ENCODE data around the gene P2RX2.
"Not testable (repeated sequence)": the region's sequence is repeated elsewhere in the genome, so short reads cannot be mapped to it uniquely, and the experiment has no call there.

Gene P2RX2

GRCh38 chr12:132597333-132598316 lies 21.0 kb upstream of the P2RX2 start:
- H3K4me1 ChIP-seq (ENCODE audit: control insufficient read depth, insufficient read depth, low read length): peaks cover 24% of the 10 kb centered on the region
- H3K9me3 ChIP-seq (ENCODE audit: control insufficient read depth, low read length): no peaks in the 10 kb centered on the region
- no peaks in the 10 kb centered on the region for H3K36me3 ChIP-seq (ENCODE audit: control insufficient read depth, insufficient read depth, low read length)
- no peak overlapping the region for H3K9ac ChIP-seq (ENCODE audit: low read length)
- peaks cover 28% of the 10 kb centered on the region for H3K27me3 ChIP-seq (ENCODE audit: control insufficient read depth, insufficient read depth, low read length)
- H3K4me3 ChIP-seq (ENCODE audit: low read length): no peak overlapping the region

GRCh38 chr12:132599502-132599901 lies 19.1 kb upstream of the P2RX2 start:
- Histone ChIP-seq H3K4me1 (ENCODE audit: control insufficient read depth, insufficient read depth, low read length) (peaks cover 14% of the 10 kb centered on the region), H3K27me3 (ENCODE audit: control insufficient read depth, insufficient read depth, low read length) (peaks cover 47% of the 10 kb centered on the region)
- H3K9ac ChIP-seq (ENCODE audit: low read length); H3K9me3 ChIP-seq (ENCODE audit: control insufficient read depth, low read length); H3K4me3 ChIP-seq (ENCODE audit: low read length); H3K36me3 ChIP-seq (ENCODE audit: control insufficient read depth, insufficient read depth, low read length): not testable (repeated sequence)

GRCh38 chr12:132600048-132601032 lies 18.2 kb upstream of the P2RX2 start:
- Histone ChIP-seq H3K4me1 (ENCODE audit: control insufficient read depth, insufficient read depth, low read length) (peaks cover 14% of the 10 kb centered on the region), H3K36me3 (ENCODE audit: control insufficient read depth, insufficient read depth, low read length) (no peaks in the 10 kb centered on the region), H3K9me3 (ENCODE audit: control insufficient read depth, low read length) (no peaks in the 10 kb centered on the region), H3K27me3 (ENCODE audit: control insufficient read depth, insufficient read depth, low read length) (peaks cover 54% of the 10 kb centered on the region), H3K9ac (ENCODE audit: low read length) (peak overlapping the region; percentile 50), H3K4me3 (ENCODE audit: low read length) (peak overlapping the region; percentile 31)

- no peaks in the 10 kb centered on the region for H3K9me3 ChIP-seq (ENCODE audit: control insufficient read depth, low read length)
- H3K4me1 ChIP-seq (ENCODE audit: control insufficient read depth, insufficient read depth, low read length): peaks cover 14% of the 10 kb centered on the region
- H3K4me3 ChIP-seq (ENCODE audit: low read length): no peak overlapping the region
- peak overlapping the region; percentile 50 for H3K9ac ChIP-seq (ENCODE audit: low read length)
- no peaks in the 10 kb centered on the region for H3K36me3 ChIP-seq (ENCODE audit: control insufficient read depth, insufficient read depth, low read length)
- H3K27me3 ChIP-seq (ENCODE audit: control insufficient read depth, insufficient read depth, low read length): peaks cover 59% of the 10 kb centered on the region
Observed at GRCh38 chr12:132601171-132601883, 17.2 kb upstream of the P2RX2 start.

GRCh38 chr12:132602572-132603239 lies 15.9 kb upstream of the P2RX2 start:
- H3K27me3 ChIP-seq (ENCODE audit: control insufficient read depth, insufficient read depth, low read length): peaks cover 64% of the 10 kb centered on the region
- no peak overlapping the region for H3K4me3 ChIP-seq (ENCODE audit: low read length)
- H3K9ac ChIP-seq (ENCODE audit: low read length): no peak overlapping the region
- no peaks in the 10 kb centered on the region for H3K36me3 ChIP-seq (ENCODE audit: control insufficient read depth, insufficient read depth, low read length)
- no peaks in the 10 kb centered on the region for H3K9me3 ChIP-seq (ENCODE audit: control insufficient read depth, low read length)
- peaks cover 9% of the 10 kb centered on the region for H3K4me1 ChIP-seq (ENCODE audit: control insufficient read depth, insufficient read depth, low read length)

- peaks cover 71% of the 10 kb centered on the region for H3K27me3 ChIP-seq (ENCODE audit: control insufficient read depth, insufficient read depth, low read length)
- no peaks in the 10 kb centered on the region for H3K36me3 ChIP-seq (ENCODE audit: control insufficient read depth, insufficient read depth, low read length)
- H3K9ac ChIP-seq (ENCODE audit: low read length): no peak overlapping the region
- H3K4me3 ChIP-seq (ENCODE audit: low read length): no peak overlapping the region
- H3K4me1 ChIP-seq (ENCODE audit: control insufficient read depth, insufficient read depth, low read length): peaks cover 9% of the 10 kb centered on the region
- H3K9me3 ChIP-seq (ENCODE audit: control insufficient read depth, low read length): no peaks in the 10 kb centered on the region
Observed at GRCh38 chr12:132603240-132604150, 15.1 kb upstream of the P2RX2 start.

DNA sequence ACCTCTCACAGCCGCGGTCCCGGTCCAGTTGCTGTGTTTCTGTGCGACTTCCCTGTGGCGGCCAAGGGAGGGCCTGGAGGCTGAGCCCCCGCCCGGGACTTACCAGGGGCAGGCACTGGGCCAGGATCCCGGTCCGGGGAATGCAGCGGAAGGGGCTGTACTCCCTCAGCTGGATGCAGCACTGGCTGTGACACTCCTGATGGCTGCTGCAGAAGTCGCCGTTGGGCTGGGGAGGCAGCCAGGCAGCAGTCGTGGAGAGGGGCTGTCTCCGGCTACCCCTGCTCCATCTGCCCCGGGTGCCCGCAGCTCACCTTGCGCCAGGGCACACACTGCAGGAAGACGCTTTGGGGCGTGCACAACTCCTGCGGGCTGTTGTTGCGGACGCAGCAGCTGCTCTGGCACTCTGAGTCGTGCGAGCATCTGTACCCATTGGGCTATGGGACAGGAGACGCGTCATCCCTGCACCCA lies 14.4 kb upstream of the P2RX2 start:
- no peaks in the 10 kb centered on the region for H3K9me3 ChIP-seq (ENCODE audit: control insufficient read depth, low read length)
- no peak overlapping the region for H3K4me3 ChIP-seq (ENCODE audit: low read length)
- no peak overlapping the region for H3K9ac ChIP-seq (ENCODE audit: low read length)
- no peaks in the 10 kb centered on the region for H3K36me3 ChIP-seq (ENCODE audit: control insufficient read depth, insufficient read depth, low read length)
- H3K4me1 ChIP-seq (ENCODE audit: control insufficient read depth, insufficient read depth, low read length): peaks cover 9% of the 10 kb centered on the region
- peaks cover 77% of the 10 kb centered on the region for H3K27me3 ChIP-seq (ENCODE audit: control insufficient read depth, insufficient read depth, low read length)

DNA sequence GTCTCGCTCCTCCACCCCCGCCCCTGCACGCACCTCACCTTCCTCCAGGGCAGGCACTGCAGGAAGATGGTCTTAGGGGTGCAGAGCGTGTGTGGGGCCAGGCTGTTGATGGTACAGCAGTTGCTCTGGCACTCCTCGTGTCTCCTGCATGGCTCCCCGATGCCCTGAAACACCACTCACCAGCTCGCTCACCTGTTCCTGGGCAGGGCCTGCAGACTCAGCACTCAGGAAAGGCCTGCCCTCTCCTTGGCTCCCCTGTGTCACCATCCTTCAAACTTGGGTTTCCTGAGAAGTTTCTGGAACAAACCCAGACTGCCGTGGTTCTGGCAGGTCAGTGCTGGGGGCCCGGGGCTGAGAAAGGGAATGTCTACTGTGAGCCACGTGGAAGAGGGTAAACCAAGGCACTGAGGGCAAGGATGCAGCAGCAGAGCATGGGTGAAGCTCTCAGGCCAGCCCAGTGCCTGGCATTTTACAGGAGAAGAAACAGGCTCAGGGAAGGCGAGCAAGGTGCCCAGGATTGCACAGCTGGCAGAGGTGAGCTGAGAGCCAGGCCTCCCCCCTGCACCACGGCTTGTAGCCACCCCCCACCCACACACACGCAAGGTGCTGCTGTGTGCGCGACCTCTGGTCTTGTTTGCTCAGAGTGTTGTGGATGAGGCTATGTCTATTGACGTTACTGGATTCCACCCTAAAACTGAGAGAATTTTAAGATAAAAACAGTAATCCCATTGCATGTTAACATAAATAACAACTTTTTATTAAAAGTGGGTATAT lies 13.7 kb upstream of the P2RX2 start:
- H3K4me3 ChIP-seq (ENCODE audit: low read length): no peak overlapping the region
- peaks cover 83% of the 10 kb centered on the region for H3K27me3 ChIP-seq (ENCODE audit: control insufficient read depth, insufficient read depth, low read length)
- H3K9me3 ChIP-seq (ENCODE audit: control insufficient read depth, low read length): no peaks in the 10 kb centered on the region
- H3K36me3 ChIP-seq (ENCODE audit: control insufficient read depth, insufficient read depth, low read length): no peaks in the 10 kb centered on the region
- H3K9ac ChIP-seq (ENCODE audit: low read length): no peak overlapping the region
- peaks cover 9% of the 10 kb centered on the region for H3K4me1 ChIP-seq (ENCODE audit: control insufficient read depth, insufficient read depth, low read length)

DNA sequence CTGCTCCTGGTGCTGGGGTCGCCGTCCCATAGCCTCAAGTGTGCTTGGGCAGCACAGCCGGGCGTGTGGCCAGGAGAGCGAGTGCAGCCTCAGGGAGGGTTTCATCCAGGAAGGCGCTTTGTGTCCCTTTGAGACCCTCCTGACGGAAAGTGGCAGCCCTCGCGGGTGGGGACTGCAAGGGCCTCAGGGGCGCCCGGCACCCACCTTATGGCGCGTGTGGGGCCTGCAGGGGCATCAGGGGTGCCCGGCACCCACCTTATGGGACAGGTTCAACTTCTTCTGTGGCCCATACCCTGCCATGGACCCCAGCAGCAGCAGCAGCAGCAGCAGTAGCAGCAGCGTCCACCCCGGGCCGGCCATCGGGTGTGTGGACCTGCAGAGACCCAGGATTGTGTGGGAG lies 12.7 kb upstream of the P2RX2 start:
- no peak overlapping the region for H3K4me3 ChIP-seq (ENCODE audit: low read length)
- H3K36me3 ChIP-seq (ENCODE audit: control insufficient read depth, insufficient read depth, low read length): no peaks in the 10 kb centered on the region
- no peak overlapping the region for H3K9ac ChIP-seq (ENCODE audit: low read length)
- peaks cover 6% of the 10 kb centered on the region for H3K4me1 ChIP-seq (ENCODE audit: control insufficient read depth, insufficient read depth, low read length)
- peaks cover 85% of the 10 kb centered on the region for H3K27me3 ChIP-seq (ENCODE audit: control insufficient read depth, insufficient read depth, low read length)
- H3K9me3 ChIP-seq (ENCODE audit: control insufficient read depth, low read length): no peaks in the 10 kb centered on the region

DNA sequence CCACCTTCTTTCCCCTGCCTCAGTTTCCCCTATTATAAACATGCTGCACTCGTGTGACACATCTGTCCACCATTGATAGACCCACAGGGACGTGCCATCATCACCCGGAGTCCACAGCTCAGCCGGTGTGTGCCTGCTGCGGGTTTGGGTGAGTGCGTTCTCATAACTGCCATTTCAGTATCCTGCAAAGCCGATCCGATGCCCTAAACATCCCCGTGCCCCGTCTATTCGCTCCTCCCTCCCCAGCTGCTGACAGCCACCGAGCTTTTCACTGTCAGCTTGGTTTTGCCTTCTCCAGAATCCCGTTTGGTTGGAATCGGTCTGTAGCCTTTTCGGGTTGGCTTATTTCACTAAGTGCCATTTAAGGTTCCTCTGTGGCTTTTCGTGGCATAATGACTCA lies 12.1 kb upstream of the P2RX2 start:
- no peak overlapping the region for H3K9ac ChIP-seq (ENCODE audit: low read length)
- H3K36me3 ChIP-seq (ENCODE audit: control insufficient read depth, insufficient read depth, low read length): no peaks in the 10 kb centered on the region
- no peaks in the 10 kb centered on the region for H3K9me3 ChIP-seq (ENCODE audit: control insufficient read depth, low read length)
- no peak overlapping the region for H3K4me3 ChIP-seq (ENCODE audit: low read length)
- peaks cover 85% of the 10 kb centered on the region for H3K27me3 ChIP-seq (ENCODE audit: control insufficient read depth, insufficient read depth, low read length)
- peaks cover 6% of the 10 kb centered on the region for H3K4me1 ChIP-seq (ENCODE audit: control insufficient read depth, insufficient read depth, low read length)
